Adipocyte (in vitro differentiated cells): ENCODE measurements around the gene SLC6A2.

ENCODE experiments used
- DNase-seq: peaks from one replicate; pipeline ENCODE4 v3.0.0-alpha.2; 2015; ENCODE audit warnings: low read depth
- H3K27me3 ChIP-seq: replicated peaks from 2 replicates; pipeline ENCODE4 v1.7.0; 2013; ENCODE audit warnings: mild to moderate bottlenecking, low read length, moderate library complexity; ENCODE audit not compliant: control insufficient read depth, insufficient read depth
- H3K36me3 ChIP-seq: 2 replicates; pipeline ENCODE4 v1.7.0; 2013; ENCODE audit warnings: low read length, mild to moderate bottlenecking, moderate library complexity; ENCODE audit not compliant: control insufficient read depth, insufficient read depth, severe bottlenecking
- H3K4me1 ChIP-seq: 2 replicates; pipeline ENCODE4 v1.7.0; 2013; ENCODE audit warnings: mild to moderate bottlenecking, low read length, moderate library complexity; ENCODE audit not compliant: control insufficient read depth, insufficient read depth
- H3K4me3 ChIP-seq: 2 replicates; pipeline ENCODE4 v1.7.0; 2013; ENCODE audit warnings: mild to moderate bottlenecking, low read length, moderate library complexity
- H3K9ac ChIP-seq: 2 replicates; pipeline ENCODE4 v1.7.0; 2013; ENCODE audit warnings: mild to moderate bottlenecking, low read length, moderate library complexity
- H3K9me3 ChIP-seq: 2 replicates; pipeline ENCODE4 v1.7.0; 2013; ENCODE audit warnings: mild to moderate bottlenecking, low read length, moderate library complexity; ENCODE audit not compliant: control insufficient read depth

The SLC6A2 gene

DNA sequence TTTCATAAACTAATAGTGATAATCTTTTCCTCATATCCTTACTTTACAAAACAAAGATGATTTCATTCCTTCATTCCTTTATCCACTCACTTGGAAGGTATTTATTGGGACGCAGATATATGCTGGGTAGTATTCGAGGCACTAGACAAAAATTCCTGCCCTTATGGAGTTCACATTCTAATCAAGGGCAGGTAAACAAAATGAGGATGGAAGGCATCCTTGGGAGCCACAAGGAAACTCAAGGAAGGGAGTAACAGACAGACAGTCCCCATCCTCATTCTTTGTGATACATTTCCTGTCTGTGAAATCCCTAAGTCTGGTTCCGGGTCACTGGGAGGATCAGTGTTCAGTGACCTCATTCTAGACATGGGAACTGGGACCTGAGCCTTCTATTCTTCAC lies 45.2 kb downstream of the SLC6A2 start:
- no peaks in the 10 kb centered on the region for H3K4me1 ChIP-seq
- DNase-seq, result no peak
- H3K9ac ChIP-seq, result no peak overlapping the region

DNA sequence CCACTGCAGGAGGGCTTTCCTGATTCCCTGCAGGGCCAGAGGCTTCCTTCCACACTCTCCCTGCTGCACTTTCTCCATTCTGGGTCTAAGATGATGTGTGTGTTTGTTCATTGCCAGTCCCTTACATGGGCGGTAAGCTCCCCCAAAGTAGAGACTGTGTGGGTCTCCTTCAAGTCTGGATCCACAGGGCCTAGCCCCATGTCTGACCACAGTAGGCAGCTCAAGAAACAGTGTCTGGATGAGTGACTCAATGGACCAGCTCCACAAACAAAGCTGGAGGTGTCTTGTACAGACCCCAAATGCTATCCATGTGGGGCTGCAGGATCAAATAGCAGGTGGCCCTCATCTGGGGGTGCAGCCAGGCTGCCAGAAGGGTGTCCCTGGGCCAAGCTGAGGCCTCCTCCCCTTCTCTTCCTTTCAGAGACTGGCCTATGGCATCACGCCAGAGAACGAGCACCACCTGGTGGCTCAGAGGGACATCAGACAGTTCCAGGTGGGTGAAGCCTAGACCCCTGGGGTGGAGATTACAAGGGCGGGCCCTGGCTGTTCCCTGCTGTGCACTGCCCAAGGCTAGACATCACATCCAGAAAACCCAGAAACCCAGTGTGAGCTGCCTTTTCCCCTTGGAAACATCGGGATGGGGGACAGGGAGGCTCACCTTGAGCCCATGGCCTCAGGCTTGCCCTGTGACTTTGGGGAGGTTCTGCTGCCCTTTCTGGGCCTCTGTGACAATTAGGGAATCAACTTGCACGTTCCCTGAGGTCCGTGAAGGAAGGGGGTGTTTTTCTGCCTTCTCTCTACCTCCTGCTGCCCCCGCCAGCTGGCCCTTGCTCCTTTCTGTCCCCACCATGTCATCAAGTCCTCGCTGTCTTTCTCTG lies 45.9 kb downstream of the SLC6A2 start:
- peaks cover 26% of the 10 kb centered on the region for H3K27me3 ChIP-seq
- no peak overlapping the region for H3K9ac ChIP-seq
- no peaks in the 10 kb centered on the region for H3K36me3 ChIP-seq
- no peaks in the 10 kb centered on the region for H3K4me1 ChIP-seq
- peak; percentile 63 for DNase-seq
- no peak overlapping the region for H3K4me3 ChIP-seq
- H3K9me3 ChIP-seq, result no peaks in the 10 kb centered on the region

More for the DNA sequence above, 45.2 kb downstream of the SLC6A2 start:
- Histone ChIP-seq H3K4me3 (no peak overlapping the region), H3K27me3 (peaks cover 24% of the 10 kb centered on the region), H3K36me3 (no peaks in the 10 kb centered on the region), H3K9me3 (no peaks in the 10 kb centered on the region)

DNA sequence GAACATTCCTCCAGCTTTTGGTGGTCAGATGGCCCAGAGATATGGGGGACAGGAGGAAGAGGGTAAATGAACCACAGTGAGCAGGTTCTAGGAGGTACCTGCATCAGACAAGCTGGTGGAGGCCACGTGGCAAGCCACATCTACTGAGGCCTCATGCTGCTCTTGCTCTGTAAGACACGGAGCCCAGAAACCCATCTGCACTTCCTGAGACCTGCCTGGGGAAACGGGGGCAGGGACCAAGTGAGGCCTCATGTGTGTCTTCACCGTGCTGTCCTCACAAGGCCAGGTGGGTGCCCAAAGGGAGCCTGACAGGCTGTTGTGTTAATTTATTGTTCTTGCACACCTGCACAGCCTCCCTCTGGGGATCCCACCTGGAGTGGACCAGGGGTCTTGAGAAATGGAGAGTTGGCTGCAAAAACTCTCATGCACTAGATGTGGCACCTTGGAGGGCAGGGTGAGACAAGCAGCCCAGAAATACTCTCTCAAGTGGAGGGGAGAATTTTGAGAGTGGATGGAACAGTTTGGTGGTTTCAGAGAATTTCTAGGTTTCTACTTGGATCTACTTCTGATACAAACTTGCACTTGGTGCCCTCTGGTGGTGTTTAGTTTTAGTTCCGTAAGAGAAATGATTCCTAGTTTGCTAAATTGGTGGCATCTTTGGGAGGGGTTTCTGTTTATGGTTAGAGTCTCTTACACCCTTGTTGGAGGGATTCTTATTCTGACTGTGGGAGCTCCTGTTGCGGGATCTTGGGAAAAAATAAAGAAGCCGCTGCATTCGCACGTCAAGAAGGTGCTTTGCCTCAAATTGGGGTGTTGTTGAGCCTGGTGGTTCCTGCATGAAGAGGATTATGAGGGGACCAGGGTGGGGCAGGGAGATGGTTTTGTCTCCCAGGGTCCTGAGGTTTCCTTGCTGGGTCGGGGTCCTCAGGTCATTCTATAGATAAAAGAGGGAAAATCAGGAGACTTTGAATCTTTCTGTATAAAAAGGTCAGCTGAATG lies 47.5 kb downstream of the SLC6A2 start:
- no peaks in the 10 kb centered on the region for H3K4me1 ChIP-seq
- peak; percentile 88 for DNase-seq
- H3K27me3 ChIP-seq, result peaks cover 32% of the 10 kb centered on the region
- no peak overlapping the region for H3K9ac ChIP-seq
- no peak overlapping the region for H3K4me3 ChIP-seq
- no peaks in the 10 kb centered on the region for H3K9me3 ChIP-seq
- H3K36me3 ChIP-seq, result no peaks in the 10 kb centered on the region

DNA sequence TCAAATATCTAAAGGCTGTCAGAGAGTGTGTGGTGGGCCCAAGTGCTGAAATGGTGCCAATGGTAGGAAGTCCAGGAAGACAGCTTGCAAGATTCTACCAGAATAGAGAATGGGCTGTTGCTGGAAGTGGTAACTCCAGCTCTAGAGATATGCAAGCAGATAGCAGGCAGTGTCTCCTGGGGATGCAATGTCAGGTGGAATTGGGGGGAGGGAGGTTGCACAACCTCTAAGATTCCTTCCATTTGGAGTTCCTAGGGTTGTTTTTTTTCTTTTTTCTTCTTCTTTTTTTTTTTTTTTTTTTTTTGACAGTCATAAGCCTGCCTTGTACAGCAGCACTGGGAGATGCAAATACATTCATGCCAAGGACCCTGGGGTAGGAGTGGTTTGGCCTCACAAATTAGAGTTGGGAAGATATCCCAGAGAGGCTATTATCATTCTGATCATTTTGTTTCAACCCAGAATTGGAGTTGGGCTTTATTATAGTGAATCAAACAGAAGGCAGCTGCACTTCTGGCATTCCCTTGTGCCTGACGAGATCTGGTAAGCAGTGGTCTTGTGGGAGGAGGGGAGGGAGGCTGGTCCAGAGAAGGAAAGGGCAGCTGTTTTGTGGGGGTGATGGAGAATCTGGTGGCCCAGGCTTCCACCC lies 51.1 kb downstream of the SLC6A2 start:
- no peak overlapping the region for H3K4me3 ChIP-seq
- no peak for DNase-seq

DNA sequence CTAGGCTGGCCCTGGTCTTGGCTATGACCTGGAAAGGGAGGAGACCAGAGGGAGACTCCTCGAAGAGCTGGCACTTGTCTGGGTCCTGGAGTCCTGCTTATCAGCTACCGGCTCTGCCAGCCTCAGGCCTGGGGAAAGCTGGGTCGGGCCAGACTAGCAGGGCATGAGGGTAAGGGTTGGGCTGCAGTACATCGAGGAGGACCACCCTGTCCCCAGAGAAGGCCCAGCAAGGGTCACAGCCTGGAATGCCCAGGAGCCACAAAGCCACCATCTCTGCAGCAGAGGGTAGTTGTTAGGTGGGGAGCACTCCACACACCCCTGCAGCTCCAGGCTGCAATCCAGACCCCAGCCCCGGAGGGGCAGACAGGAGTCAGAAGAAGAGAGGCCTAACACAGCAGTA lies 54.0 kb downstream of the SLC6A2 start:
- DNase-seq, result no peak

More for the DNA sequence above, 51.1 kb downstream of the SLC6A2 start:
- Histone ChIP-seq H3K9ac (no peak overlapping the region), H3K4me1 (no peaks in the 10 kb centered on the region), H3K27me3 (peaks cover 54% of the 10 kb centered on the region), H3K36me3 (no peaks in the 10 kb centered on the region), H3K9me3 (no peaks in the 10 kb centered on the region)

DNA sequence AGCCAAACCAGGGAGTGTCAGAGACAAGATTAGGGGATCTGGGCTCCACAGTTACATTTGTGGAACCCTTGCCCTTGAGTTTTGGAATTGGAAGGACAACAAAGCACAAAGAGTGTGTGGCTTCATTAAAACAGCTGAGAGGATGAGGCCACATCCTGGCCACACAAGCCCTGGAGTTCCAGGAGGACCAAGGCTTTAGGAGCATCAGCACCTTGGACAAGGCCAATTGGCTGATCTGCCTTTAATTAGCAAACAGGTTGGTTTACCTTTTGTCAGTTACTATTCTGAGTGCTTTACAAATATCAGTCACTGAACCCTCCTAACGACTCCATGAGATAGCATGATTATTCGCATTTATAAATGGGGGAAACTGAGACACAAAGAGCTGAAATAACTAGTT lies 54.7 kb downstream of the SLC6A2 start:
- Histone ChIP-seq H3K9me3 (no peaks in the 10 kb centered on the region), H3K36me3 (no peaks in the 10 kb centered on the region), H3K4me1 (no peaks in the 10 kb centered on the region), H3K27me3 (peaks cover 51% of the 10 kb centered on the region), H3K4me3 (no peak overlapping the region), H3K9ac (no peak overlapping the region)
- DNase-seq, result no peak

More for the DNA sequence above, 54.0 kb downstream of the SLC6A2 start:
- Histone ChIP-seq H3K36me3 (no peaks in the 10 kb centered on the region), H3K4me3 (no peak overlapping the region), H3K9ac (no peak overlapping the region), H3K27me3 (peaks cover 56% of the 10 kb centered on the region), H3K4me1 (no peaks in the 10 kb centered on the region), H3K9me3 (no peaks in the 10 kb centered on the region)

DNA sequence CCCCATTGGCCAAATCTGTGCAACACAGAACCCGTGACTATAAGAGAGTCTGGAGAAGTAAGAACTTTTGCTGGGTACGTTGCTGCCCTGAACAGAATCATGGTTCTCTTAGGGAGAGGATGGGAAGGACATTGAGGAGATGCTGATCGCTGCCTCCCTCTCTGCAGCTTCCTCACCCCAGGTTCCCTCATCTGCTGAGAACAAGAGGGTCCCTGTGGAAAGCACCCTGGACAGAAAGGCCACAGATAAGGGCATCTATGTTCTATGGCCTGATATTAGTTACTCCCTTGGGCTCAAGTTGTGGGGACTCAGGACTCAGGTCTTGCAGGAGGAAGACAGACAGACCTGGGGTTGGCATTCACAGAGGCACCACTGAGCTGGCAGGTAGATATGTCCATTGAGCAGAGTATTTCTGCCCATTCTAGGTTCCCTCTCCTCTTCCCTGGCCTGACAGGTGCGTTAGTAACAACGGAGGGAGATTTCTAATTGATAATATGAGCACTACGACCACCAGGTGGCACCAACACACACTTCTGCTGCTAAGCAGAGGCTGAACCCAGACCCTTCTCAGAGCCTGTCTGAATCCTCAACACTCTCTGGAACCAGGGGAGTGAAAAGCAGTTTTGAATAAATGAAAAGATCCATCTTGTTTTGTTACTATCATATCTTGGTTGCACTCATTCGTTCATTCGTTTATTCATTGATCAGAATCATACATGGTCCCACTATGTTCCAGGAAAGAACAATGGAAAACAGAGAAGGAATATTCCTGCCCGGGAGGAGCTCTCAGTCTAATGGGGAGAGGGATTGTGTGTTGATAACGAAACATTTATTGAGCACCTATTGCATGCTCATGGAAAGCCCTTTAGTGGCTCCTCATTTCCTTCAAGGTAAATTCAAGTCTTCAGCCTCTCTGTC lies 56.4 kb downstream of the SLC6A2 start:
- DNase-seq, result peak; percentile 80
- no peaks in the 10 kb centered on the region for H3K4me1 ChIP-seq
- H3K36me3 ChIP-seq, result no peaks in the 10 kb centered on the region
- H3K27me3 ChIP-seq, result peaks cover 49% of the 10 kb centered on the region
- no peak overlapping the region for H3K9ac ChIP-seq
- H3K9me3 ChIP-seq, result no peaks in the 10 kb centered on the region
- no peak overlapping the region for H3K4me3 ChIP-seq

DNA sequence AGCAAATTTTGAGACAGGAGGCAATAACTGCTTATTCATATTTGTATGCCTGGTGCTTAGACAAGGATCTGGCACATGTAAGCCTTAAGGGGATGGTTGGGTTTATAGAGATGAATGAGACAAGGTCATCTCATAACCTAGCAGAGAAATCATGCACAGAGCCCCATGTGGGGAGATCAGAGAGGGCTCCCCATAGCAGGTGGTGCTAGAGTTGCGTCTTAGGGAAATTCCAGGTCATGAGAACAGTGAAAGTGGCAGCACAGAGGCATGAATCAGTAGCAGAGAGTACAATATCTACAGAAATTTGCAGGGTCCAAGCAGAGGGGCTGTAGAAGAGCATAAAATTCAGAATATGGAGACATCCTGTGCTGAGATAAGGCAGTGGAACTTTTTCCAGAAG lies 57.3 kb downstream of the SLC6A2 start:
- Histone ChIP-seq H3K9me3 (no peaks in the 10 kb centered on the region), H3K27me3 (peaks cover 49% of the 10 kb centered on the region), H3K4me3 (no peak overlapping the region), H3K9ac (no peak overlapping the region), H3K4me1 (no peaks in the 10 kb centered on the region), H3K36me3 (no peaks in the 10 kb centered on the region)
- no peak for DNase-seq

DNA sequence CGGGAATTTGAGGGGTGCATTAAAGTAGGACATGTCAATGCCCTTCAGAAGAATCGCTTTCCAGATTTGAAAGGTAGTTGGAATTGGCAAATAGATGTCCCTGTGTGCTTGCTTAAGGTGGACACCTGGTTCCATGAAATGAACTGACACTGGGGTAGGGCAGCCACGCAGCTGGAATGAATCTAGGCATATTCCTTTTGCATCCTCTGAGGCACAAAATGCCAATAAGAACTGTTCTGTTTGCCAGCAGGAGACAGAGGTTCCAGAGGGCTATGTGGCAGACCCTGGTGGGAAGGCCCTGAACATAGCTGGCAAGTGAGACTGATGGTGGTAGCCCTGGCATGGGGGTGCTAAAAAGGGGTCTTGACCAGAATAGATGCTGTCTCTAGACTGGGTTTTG lies 61.5 kb downstream of the SLC6A2 start:
- Histone ChIP-seq H3K9me3 (no peaks in the 10 kb centered on the region), H3K4me1 (no peaks in the 10 kb centered on the region), H3K4me3 (no peak overlapping the region), H3K9ac (no peak overlapping the region), H3K36me3 (no peaks in the 10 kb centered on the region), H3K27me3 (peaks cover 20% of the 10 kb centered on the region)
- no peak for DNase-seq

DNA sequence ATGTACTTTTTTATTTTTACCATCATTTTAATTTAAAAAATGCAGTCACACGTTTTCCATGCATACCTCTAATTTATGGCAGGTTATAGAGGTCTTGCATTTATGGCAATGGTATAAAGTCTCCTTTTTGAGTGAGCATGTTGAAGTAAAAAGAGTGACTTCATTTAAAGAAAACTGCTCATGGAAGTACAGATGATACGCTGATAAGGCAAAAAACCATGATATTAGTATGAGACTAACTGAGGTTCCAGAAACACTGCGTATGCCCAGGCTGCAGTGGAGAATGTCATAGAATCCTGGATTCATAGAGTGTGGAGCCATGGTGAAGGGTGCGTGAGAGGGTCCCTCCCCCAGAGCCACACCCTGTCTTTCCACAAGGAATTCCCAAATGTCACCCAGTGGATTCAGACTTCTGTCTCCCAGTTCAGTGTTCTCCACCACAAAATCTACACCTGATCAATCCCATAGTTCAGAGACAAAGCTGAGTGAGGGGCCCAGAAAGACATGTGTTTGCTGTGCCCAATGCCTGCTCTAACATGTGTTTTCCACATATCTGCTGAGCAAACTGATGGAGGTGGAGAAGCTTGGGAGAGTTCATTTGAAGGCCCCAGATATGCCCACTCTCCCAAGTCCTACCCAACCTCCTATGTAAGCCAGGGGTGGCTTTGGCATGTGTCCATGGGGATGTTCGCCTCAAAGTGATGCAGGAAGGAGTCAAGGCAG lies 69.4 kb downstream of the SLC6A2 start:
- no peak overlapping the region for H3K9ac ChIP-seq
- H3K4me1 ChIP-seq, result no peaks in the 10 kb centered on the region
- H3K4me3 ChIP-seq, result no peak overlapping the region
- H3K27me3 ChIP-seq, result peaks cover 4% of the 10 kb centered on the region
- H3K9me3 ChIP-seq, result peaks cover 4% of the 10 kb centered on the region
- DNase-seq, result no peak
- H3K36me3 ChIP-seq, result no peaks in the 10 kb centered on the region
